Activated naive CD8-positive, alpha-beta T cell (primary cell): ENCODE measurements around the gene LYSMD1.

ENCODE experiments used
- H3K27ac Mint-ChIP-seq: one replicate; pipeline ENCODE4 v1.8.0; 2021; ENCODE audit warnings: mixed read lengths
- H3K27me3 Mint-ChIP-seq: one replicate; pipeline ENCODE4 v1.8.0; 2021; ENCODE audit warnings: mixed read lengths
- H3K36me3 Mint-ChIP-seq: one replicate; pipeline ENCODE4 v1.8.0; 2021; ENCODE audit warnings: mixed read lengths
- H3K4me1 Mint-ChIP-seq: one replicate; pipeline ENCODE4 v1.8.0; 2021; ENCODE audit warnings: low read depth, mixed read lengths
- H3K4me3 Mint-ChIP-seq: one replicate; pipeline ENCODE4 v1.8.0; 2021; ENCODE audit warnings: mild to moderate bottlenecking, mixed read lengths
- H3K9me3 Mint-ChIP-seq: one replicate; pipeline ENCODE4 v1.8.0; 2021; ENCODE audit warnings: low read depth, mixed read lengths

The LYSMD1 gene

DNA sequence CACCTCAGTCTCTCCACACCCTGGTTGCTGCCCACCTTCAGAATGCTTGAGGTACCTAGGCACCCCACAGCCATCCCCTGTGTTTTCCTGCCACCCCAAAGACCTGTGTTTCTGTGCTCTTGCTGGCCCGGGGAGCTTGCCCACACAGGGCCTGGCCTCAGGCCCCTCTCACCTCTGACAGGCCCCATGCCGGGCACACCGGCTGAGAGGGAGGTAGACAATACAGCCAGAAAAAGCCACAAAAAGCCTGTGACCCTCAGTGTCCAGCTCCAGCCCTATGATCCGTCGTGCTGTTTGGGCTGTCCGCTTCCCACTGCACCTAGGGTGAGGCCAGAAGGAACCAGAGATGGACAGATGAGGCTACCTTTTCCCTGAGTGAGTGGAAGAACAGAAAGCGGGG, 30.7 kb downstream of the LYSMD1 start:
- H3K27ac Mint-ChIP-seq = no peak overlapping the region
- no peak overlapping the region for H3K4me3 Mint-ChIP-seq
- no peaks in the 10 kb centered on the region for H3K36me3 Mint-ChIP-seq
- H3K27me3 Mint-ChIP-seq = no peaks in the 10 kb centered on the region
- H3K4me1 Mint-ChIP-seq = peaks cover 16% of the 10 kb centered on the region
- H3K9me3 Mint-ChIP-seq = no peaks in the 10 kb centered on the region

DNA sequence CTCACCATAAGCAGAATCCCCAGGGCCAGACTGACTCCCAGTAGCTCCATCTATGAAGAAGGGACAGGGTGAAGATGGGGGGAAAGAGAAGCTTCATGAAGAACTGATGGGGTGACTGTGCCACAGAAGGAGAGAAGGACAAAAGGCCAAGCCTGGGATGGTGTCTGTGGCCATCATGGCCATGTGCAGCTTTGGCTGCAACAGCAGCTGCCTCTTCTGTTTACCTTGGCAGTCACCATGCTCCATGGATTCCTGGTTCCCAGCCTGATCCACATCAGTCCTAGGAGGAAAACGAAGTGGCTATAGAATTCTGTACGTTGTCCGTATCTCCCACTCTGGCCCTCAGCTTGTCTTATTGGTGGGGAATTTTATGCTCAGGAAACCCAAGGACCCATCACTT, 31.3 kb downstream of the LYSMD1 start:
- no peaks in the 10 kb centered on the region for H3K27me3 Mint-ChIP-seq
- H3K36me3 Mint-ChIP-seq = no peaks in the 10 kb centered on the region

DNA sequence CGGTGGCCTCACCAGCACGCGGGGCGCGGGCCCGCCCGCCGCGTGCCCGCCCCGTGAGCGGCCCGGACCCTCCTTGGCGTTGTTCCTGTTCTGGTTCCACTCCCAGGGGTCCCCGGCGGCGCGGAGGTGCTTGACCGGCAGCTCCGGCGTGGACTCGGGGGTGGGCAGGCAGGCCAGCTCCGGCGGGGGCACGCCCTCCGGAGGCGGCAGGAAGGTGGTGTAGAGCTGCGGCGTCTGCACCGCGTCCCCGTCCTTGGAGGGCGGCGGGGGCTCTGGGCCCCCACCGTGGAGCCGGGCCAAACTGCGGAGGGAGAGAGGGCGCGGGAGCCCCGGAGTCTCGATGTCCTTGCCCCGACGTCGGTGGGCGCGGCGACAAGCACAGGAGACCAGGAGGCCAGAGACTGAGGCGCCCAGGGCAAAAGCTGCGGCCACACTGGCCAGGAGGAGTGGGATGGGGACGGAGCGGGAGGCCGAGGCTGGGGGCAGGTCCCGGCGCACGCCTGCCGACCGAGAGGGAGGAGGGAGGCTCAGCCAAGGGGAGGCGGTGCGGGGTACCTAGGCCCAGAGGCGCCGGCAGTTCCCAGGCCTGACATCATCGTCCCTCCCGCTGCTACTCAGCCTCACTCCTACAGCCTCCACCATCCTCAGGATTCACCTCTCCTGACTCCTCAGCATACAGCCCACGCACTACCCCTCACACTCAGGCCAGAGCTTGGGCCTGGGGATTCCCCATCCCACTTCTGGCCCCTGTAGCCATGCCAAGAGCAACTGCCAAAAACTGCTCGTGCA, 32.5 kb downstream of the LYSMD1 start:
- no peaks in the 10 kb centered on the region for H3K9me3 Mint-ChIP-seq
- H3K4me1 Mint-ChIP-seq = peaks cover 16% of the 10 kb centered on the region
- no peak overlapping the region for H3K27ac Mint-ChIP-seq
- H3K36me3 Mint-ChIP-seq = no peaks in the 10 kb centered on the region
- H3K27me3 Mint-ChIP-seq = no peaks in the 10 kb centered on the region
- no peak overlapping the region for H3K4me3 Mint-ChIP-seq

More for the DNA sequence above, 31.3 kb downstream of the LYSMD1 start:
- Mint-ChIP-seq H3K9me3 (no peaks in the 10 kb centered on the region), H3K4me1 (peaks cover 16% of the 10 kb centered on the region), H3K27ac (no peak overlapping the region), H3K4me3 (no peak overlapping the region)

DNA sequence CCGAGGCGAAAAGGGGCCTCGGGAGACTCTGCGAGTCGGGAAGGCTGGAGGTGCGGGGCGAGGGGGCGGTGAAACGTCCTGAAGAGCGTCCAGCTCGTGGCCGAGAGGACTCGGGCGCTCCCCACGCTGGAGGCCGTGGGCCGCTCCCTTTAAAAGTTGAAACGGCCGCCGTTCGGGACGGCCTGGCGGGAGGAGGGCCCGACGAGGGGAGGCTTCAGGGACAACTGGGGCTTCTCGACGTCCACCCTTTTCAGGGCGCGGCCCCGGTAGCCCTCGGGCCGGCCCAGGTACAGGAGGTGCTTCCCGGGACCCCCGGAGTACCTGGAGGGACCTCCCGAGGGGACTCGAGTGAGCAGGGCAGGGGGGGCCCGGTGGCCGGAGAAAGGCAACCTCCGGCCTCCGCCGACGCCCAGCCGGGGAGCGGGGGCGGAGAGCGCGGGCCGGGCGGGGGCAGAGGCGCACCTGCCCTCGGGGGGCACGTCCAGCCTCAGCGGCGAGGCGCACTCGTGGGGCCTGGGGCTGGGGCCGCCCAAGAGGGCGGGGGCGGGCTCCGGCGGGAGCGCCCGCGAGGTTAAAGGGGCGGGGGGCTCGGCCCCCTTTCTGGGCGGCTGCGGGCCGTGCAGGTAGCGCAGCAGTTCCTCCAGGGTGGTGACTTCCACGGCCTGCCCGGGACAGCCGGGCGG, 33.2 kb downstream of the LYSMD1 start:
- Mint-ChIP-seq H3K4me1 (peaks cover 16% of the 10 kb centered on the region), H3K9me3 (no peaks in the 10 kb centered on the region), H3K27me3 (no peaks in the 10 kb centered on the region), H3K36me3 (no peaks in the 10 kb centered on the region), H3K27ac (no peak overlapping the region), H3K4me3 (no peak overlapping the region)

DNA sequence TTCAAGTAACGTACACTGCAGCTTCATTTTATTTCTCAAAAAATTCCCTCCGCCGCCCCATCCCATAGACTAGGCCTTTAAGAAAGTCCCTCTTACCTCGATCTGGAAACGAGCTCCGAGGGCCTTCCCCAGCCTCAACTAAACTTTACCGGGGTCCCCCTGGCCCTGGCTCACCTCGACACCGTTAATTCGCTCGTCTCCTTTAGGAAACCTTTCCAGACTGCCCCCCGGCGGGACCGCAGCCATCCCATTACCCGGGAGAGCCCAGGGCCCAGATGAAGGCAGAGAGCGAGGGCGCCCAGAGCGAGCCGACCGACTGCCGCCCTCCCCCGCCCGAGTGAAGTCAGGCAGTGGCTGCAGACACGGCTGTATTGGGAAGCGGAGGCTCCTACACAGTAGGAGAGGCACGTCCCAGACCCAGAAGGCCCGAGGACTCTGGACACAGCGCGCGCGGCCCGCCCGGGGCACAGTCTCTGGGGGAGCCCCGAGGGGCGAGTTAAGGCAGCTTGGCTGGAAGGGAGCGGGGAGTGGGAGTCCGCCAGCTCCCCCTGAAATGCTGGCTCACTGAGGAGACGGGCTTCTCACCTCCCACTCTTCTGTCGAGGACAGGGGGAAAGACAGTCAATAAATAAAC, 33.9 kb downstream of the LYSMD1 start:
- peak overlapping the region; percentile 86 for H3K4me3 Mint-ChIP-seq
- no peaks in the 10 kb centered on the region for H3K27me3 Mint-ChIP-seq
- H3K36me3 Mint-ChIP-seq = no peaks in the 10 kb centered on the region
- peak overlapping the region; percentile 92 for H3K27ac Mint-ChIP-seq
- peaks cover 16% of the 10 kb centered on the region for H3K4me1 Mint-ChIP-seq
- no peaks in the 10 kb centered on the region for H3K9me3 Mint-ChIP-seq

DNA sequence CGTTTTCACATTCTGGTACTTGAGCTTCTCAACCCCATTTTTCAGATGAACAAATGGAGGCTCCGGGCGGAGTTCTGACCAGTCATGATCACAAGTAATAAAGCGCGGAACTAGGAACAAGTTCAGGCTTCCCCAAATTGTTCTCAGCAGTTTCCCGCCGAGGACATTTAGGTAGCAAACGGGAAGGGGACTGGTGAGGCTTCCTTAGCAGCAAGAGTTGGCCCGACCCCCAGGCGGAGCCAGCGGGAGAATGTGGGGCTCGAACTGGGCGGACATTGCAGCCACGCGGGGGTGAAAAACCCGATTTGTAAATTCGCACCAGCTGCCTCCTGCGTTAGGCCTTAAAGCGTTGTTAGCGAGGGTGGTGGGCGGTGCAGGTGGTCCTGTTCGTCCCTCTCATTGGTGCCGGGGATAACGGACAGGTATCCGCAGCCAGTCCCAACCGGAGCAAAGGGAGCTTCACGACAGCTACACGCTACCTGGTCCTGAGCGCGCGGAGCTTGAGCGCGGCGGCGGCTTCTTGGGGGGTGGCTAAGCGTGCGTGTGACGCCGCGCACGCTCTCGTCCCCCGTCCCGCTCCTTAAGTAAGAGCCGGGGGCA, 34.6 kb downstream of the LYSMD1 start:
- no peaks in the 10 kb centered on the region for H3K36me3 Mint-ChIP-seq

DNA sequence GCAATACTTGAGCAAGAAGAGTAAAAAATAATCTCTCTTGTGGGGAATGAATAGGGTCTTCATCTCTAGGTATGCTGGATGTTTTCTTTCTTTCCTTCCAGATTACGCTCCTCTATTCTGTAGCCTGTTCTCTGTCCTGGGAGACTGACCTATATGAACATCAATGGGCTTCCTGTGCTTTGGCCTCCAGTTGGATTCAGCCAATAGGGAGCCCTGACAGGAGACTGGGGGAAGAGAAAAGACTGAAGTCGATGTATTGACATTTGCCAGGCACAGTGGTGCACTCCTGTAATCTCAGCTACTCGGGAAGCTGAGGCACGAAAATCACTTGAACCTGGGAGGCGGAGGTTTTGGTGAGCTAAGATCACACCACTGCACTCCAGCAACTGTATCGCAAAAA, 36.9 kb downstream of the LYSMD1 start:
- Mint-ChIP-seq H3K27me3 (no peaks in the 10 kb centered on the region), H3K4me1 (peaks cover 14% of the 10 kb centered on the region)

More for the DNA sequence above, 34.6 kb downstream of the LYSMD1 start:
- H3K4me1 Mint-ChIP-seq = peaks cover 16% of the 10 kb centered on the region
- peak overlapping the region; percentile 86 for H3K4me3 Mint-ChIP-seq
- no peaks in the 10 kb centered on the region for H3K9me3 Mint-ChIP-seq
- peak overlapping the region; percentile 92 for H3K27ac Mint-ChIP-seq
- H3K27me3 Mint-ChIP-seq = no peaks in the 10 kb centered on the region

DNA sequence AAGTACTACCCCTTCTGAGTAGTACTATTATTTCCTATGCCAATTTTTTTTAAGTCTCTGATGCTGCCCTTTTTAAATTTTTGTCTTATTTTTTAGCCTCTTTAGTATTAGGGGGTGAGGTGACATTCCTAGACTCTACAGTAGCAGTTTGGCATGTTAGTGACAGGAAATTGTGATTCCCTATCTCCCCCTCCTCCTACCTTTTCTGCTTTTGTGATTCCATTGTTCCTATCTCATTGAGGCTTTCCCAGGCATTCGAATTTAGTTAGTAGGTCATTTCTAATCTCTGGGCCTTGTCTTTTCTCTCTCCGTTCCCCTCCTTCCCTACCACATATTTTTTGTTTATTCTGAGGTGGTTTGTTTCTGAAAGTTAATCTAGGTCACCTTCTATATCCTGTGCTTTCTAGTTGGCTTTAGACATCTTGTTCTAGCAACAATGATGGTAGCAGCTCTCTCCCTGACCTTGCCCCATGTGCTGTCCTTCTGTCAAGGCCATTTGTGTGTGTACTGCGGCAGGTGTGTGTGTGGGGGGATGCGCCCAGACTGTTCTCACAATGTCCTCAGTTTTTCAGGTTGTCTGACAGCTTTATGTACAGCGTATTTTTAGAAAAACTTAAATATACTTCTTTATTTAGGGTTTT, 40.8 kb downstream of the LYSMD1 start:
- Mint-ChIP-seq H3K4me1 (no peaks in the 10 kb centered on the region), H3K36me3 (peaks cover 4% of the 10 kb centered on the region), H3K9me3 (no peaks in the 10 kb centered on the region), H3K4me3 (no peak overlapping the region), H3K27me3 (no peaks in the 10 kb centered on the region), H3K27ac (peak overlapping the region; percentile 11)

More for the DNA sequence above, 36.9 kb downstream of the LYSMD1 start:
- Mint-ChIP-seq H3K27ac (no peak overlapping the region), H3K9me3 (no peaks in the 10 kb centered on the region), H3K4me3 (no peak overlapping the region), H3K36me3 (peaks cover 2% of the 10 kb centered on the region)

DNA sequence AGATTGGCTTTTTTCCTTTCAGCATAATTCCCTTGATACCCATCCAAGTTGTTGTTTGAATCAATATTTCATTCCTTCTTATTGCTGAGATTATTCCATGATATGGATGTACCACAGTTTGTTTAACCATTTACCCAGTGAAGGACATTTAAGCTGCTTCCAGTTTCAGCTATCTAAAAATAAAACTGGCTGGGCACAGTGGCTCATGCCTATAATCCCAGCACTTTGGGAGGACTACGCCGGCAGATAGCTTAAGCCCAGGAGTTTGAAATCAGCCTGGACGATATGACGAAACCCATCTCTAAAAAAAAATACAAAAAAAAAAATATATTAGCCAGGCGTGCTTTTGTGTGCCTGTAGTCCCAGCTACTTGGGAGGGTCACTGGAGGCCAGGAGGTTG, 51.8 kb downstream of the LYSMD1 start:
- H3K27ac Mint-ChIP-seq = no peak overlapping the region
- H3K27me3 Mint-ChIP-seq = no peaks in the 10 kb centered on the region
- H3K36me3 Mint-ChIP-seq = peaks cover 7% of the 10 kb centered on the region
- H3K9me3 Mint-ChIP-seq = no peaks in the 10 kb centered on the region
- no peaks in the 10 kb centered on the region for H3K4me1 Mint-ChIP-seq
- H3K4me3 Mint-ChIP-seq = no peak overlapping the region
